HepG2 (cell line): ENCODE data around the gene DDX54. TPM values are rescaled to one million over a fixed set of nuclear protein-coding genes. Genes with fewer than 3 reads are reported as not detected.

ENCODE experiments used
- BRCA1 ChIP-seq: sonication (generic); formaldehyde crosslinking; IDR thresholded peaks from 2 replicates; pipeline ENCODE4 v1.4.0; 2020; ENCODE audit warnings: missing genetic modification reagents
- CHD2 ChIP-seq: IDR thresholded peaks from 2 replicates; pipeline ENCODE4 v1.6.1; 2011; ENCODE audit warnings: low read depth, low read length, improper control_type of control experiment
- ETV5 ChIP-seq: IDR thresholded peaks from 2 replicates; pipeline ENCODE4 v1.6.1; 2018; ENCODE audit warnings: missing biosample characterization, missing genetic modification reagents, inconsistent platforms, borderline replicate concordance
- HNF4G ChIP-seq, 2 experiments: sonication (generic) in 1 of 2; formaldehyde crosslinking in 1 of 2; IDR thresholded peaks; 2 replicates each; pipeline versions ENCODE4 v1.4.0 to v1.6.1; 2011 to 2020; ENCODE audit warnings: borderline replicate concordance in 2 of 2, low read depth in 2 of 2, mild to moderate bottlenecking in 2 of 2, low read length in 1 of 2, missing genetic modification reagents in 1 of 2, moderate library complexity in 1 of 2
- JUND ChIP-seq: sonication (generic); formaldehyde crosslinking; IDR thresholded peaks from 2 replicates; pipeline ENCODE4 v1.8.0; 2022; ENCODE audit warnings: mild to moderate bottlenecking, missing genetic modification reagents
- KDM4B ChIP-seq: sonication (generic); formaldehyde crosslinking; IDR thresholded peaks from 2 replicates; pipeline ENCODE4 v1.4.0; 2020; ENCODE audit warnings: missing genetic modification reagents
- MED13 ChIP-seq: sonication (generic); formaldehyde crosslinking; IDR thresholded peaks from 2 replicates; pipeline ENCODE4 v1.5.0; 2020; ENCODE audit warnings: missing genetic modification reagents
- NR2F6 ChIP-seq, 2 experiments: IDR thresholded peaks; 2 replicates each; pipeline ENCODE4 v1.6.1; 2016; ENCODE audit warnings: antibody characterized with exemption in 1 of 2, mild to moderate bottlenecking in 1 of 2
- POLR2G ChIP-seq: fragments of 200-400 bp; formaldehyde crosslinking; IDR thresholded peaks from 2 replicates; pipeline ENCODE4 v1.6.1; 2018; ENCODE audit warnings: mild to moderate bottlenecking, low read depth, low read length, moderate library complexity
- ZBTB38 ChIP-seq: sonication (generic); formaldehyde crosslinking; IDR thresholded peaks from 2 replicates; pipeline ENCODE4 v1.5.1; 2020; ENCODE audit warnings: mild to moderate bottlenecking, missing genetic modification reagents
- ZC3H4 ChIP-seq: sonication (generic); formaldehyde crosslinking; IDR thresholded peaks from 2 replicates; pipeline ENCODE4 v1.4.0; 2020; ENCODE audit warnings: missing genetic modification reagents, borderline replicate concordance
- ZNF20 ChIP-seq: sonication (generic); formaldehyde crosslinking; IDR thresholded peaks from 2 replicates; pipeline ENCODE4 v1.4.0; 2020; ENCODE audit warnings: mild to moderate bottlenecking, moderate library complexity, missing genetic modification reagents
- ZNF230 ChIP-seq: sonication (generic); formaldehyde crosslinking; IDR thresholded peaks from 2 replicates; pipeline ENCODE4 v1.4.0; 2020; ENCODE audit warnings: mild to moderate bottlenecking, missing genetic modification reagents
- ZNF232 ChIP-seq: sonication (generic); formaldehyde crosslinking; IDR thresholded peaks from 2 replicates; pipeline ENCODE4 v1.4.0; 2020; ENCODE audit warnings: missing genetic modification reagents, borderline replicate concordance
- ZNF383 ChIP-seq: sonication (generic); formaldehyde crosslinking; IDR thresholded peaks from 2 replicates; pipeline ENCODE4 v1.4.0; 2020; ENCODE audit warnings: missing genetic modification reagents, mild to moderate bottlenecking, borderline replicate concordance
- ZNF747 ChIP-seq: sonication (generic); formaldehyde crosslinking; IDR thresholded peaks from 2 replicates; pipeline ENCODE4 v1.8.1; 2023; ENCODE audit warnings: missing genetic modification reagents, mild to moderate bottlenecking, borderline replicate concordance
- ZNF780A ChIP-seq: sonication (generic); formaldehyde crosslinking; IDR thresholded peaks from 2 replicates; pipeline ENCODE4 v1.8.0; 2022; ENCODE audit warnings: mild to moderate bottlenecking, missing genetic modification reagents, moderate library complexity
- ZSCAN21 ChIP-seq: sonication (generic); formaldehyde crosslinking; IDR thresholded peaks from 2 replicates; pipeline ENCODE4 v1.8.0; 2022; ENCODE audit warnings: mild to moderate bottlenecking, missing genetic modification reagents, moderate library complexity, borderline replicate concordance
- polyA plus RNA-seq, 8 experiments: library from polyadenylated mRNA; depleted of rRNA in 3 of 8; stranded (reverse) in 7 of 8; unstranded in 1 of 8; fragments of >200 nt; fragmentation: Illumina TruSeq in 4 of 8; extraction: Trizol in 4 of 8; gene quantifications; 2 replicates each; pipeline versions ENCODE4 v1.2.1 to v1.2.3, GENCODE V29; 2011 to 2016; ENCODE audit warnings: low read depth in 4 of 8, missing spikeins in 1 of 8, mixed read lengths in 1 of 8; ENCODE audit not compliant: insufficient read depth in 1 of 8
- total RNA-seq, 5 experiments: library from RNA; depleted of rRNA; stranded (reverse); fragments of >200 nt; fragmentation: Illumina TruSeq; extraction: Trizol; gene quantifications; 2 replicates each; pipeline ENCODE4 v1.2.3, GENCODE V29; 2016; ENCODE audit warnings: low read depth in 1 of 5
- TF ChIP-seq, protein P1 (sequence below): sonication (generic); formaldehyde crosslinking; IDR thresholded peaks from 2 replicates; pipeline ENCODE4 v1.9.0; 2022; ENCODE audit warnings: missing genetic modification reagents, mild to moderate bottlenecking, borderline replicate concordance
- TF ChIP-seq, protein P2 (sequence below): sonication (generic); formaldehyde crosslinking; IDR thresholded peaks from 2 replicates; pipeline ENCODE4 v1.8.0; 2022; ENCODE audit warnings: low read depth, missing genetic modification reagents
- TF ChIP-seq, protein P3 (sequence below): sonication (generic); IDR thresholded peaks from 2 replicates; pipeline ENCODE4 v1.6.1; 2016; ENCODE audit warnings: low read depth, borderline replicate concordance
- TF ChIP-seq, protein P4 (sequence below): sonication (generic); formaldehyde crosslinking; IDR thresholded peaks from 2 replicates; pipeline ENCODE4 v1.4.0; 2020; ENCODE audit warnings: mild to moderate bottlenecking, missing genetic modification reagents

Gene DDX54
- total and polyA plus RNA-seq, 2 of the 13 experiments (the other 11 are each of a cell fraction or from before 2014, with no cell fraction given): 59.7 to 61.1 TPM

DNA sequence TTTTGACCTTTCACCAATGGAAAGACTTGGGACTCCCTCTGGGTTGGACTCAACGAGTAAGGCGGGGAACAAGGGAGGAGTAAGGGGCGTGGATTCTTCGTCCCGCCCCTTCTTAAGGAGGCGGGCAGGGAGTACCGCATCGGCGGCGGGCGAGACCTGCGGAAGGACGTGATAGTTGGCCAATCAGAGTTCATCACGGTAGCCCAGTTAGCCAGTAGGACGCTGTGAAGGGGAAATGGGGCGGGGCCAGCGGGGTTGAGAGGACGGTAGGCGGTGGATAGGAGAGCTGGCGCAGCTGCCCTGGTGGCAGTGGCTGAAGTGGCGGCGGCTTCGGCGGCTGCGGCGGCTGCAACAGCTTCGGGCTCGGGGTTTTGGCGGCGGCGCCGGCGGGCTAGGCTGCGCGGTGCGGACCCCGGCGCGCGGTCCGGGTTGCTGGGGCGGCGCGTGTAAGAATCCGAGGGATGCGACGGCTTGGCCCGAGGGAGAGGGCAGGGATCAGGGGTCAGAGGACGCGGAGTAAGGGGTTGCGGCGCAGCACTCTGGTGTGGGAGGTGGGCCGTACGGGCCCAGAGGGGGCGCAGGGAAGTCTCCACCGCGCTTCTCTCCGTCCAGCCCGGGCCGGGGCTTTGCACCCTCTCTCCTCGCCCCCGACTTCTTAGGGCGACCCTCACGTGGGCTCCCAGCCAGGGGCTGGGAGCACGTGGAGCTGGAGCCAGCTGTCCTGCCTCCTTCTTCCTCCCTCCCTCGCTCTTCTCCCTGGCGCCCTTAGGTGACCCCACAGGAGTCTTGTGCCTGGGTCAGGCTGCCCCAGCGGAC is 36.1 kb upstream of the DDX54 start, which contains the start of gene TPCN1 (continued):
- 0 out of 2 replicates have a peak, but pooled peaks have one; percentile 51 for TF ChIP-seq ZBTB38 (CRISPR knock-in tag)
- TF ChIP-seq ZSCAN21 (CRISPR knock-in tag): peak; percentile 80
- peak; percentile 32; the same call in 1 of the 2 replicates for TF ChIP-seq HNF4G (IDR thresholded peaks at IDR 0.05; ENCODE audit: borderline replicate concordance, low read depth, low read length)
- TF ChIP-seq HNF4G (CRISPR knock-in tag; IDR thresholded peaks at IDR 0.05; ENCODE audit: borderline replicate concordance, low read depth): peak; percentile 77
- TF ChIP-seq, protein P1, sequence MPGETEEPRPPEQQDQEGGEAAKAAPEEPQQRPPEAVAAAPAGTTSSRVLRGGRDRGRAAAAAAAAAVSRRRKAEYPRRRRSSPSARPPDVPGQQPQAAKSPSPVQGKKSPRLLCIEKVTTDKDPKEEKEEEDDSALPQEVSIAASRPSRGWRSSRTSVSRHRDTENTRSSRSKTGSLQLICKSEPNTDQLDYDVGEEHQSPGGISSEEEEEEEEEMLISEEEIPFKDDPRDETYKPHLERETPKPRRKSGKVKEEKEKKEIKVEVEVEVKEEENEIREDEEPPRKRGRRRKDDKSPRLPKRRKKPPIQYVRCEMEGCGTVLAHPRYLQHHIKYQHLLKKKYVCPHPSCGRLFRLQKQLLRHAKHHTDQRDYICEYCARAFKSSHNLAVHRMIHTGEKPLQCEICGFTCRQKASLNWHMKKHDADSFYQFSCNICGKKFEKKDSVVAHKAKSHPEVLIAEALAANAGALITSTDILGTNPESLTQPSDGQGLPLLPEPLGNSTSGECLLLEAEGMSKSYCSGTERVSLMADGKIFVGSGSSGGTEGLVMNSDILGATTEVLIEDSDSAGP (CRISPR knock-in tag): peak; percentile 24; the same call in 1 of the 2 replicates
- 0 out of 2 replicates have a peak, but pooled peaks have one; percentile 46 for TF ChIP-seq KDM4B (CRISPR knock-in tag)
- TF ChIP-seq ZNF232 (CRISPR knock-in tag): no peak
- TF ChIP-seq JUND (CRISPR knock-in tag): peak; percentile 34; the same call in 1 of the 2 replicates
- 0 out of 2 replicates have a peak, but pooled peaks have one; percentile 11 for TF ChIP-seq MED13 (CRISPR knock-in tag)
- 0 out of 2 replicates have a peak, but pooled peaks have one; percentile 24 for TF ChIP-seq ZNF747 (CRISPR knock-in tag)
- 0 out of 2 replicates have a peak, but pooled peaks have one; percentile 57 for TF ChIP-seq ZC3H4
- TF ChIP-seq, protein P2, sequence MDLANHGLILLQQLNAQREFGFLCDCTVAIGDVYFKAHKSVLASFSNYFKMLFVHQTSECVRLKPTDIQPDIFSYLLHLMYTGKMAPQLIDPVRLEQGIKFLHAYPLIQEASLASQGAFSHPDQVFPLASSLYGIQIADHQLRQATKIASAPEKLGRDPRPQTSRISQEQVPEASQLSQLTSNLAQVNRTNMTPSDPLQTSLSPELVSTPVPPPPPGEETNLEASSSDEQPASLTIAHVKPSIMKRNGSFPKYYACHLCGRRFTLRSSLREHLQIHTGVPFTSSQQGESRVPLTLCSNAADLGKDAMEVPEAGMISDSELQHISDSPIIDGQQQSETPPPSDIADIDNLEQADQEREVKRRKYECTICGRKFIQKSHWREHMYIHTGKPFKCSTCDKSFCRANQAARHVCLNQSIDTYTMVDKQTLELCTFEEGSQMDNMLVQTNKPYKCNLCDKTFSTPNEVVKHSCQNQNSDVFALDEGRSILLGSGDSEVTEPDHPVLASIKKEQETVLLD (CRISPR knock-in tag): 0 out of 2 replicates have a peak, but pooled peaks have one; percentile 6
- TF ChIP-seq ETV5 (CRISPR knock-in tag): no peak; the same call in 1 of the 2 replicates
- TF ChIP-seq ZNF230 (CRISPR knock-in tag): peak; percentile 79; the same call in 1 of the 2 replicates
- peak; percentile 38; the same call in 1 of the 2 replicates for TF ChIP-seq CHD2
- peak; percentile 98 for TF ChIP-seq POLR2G
- TF ChIP-seq ZNF383 (CRISPR knock-in tag): no peak
- TF ChIP-seq, protein P3, sequence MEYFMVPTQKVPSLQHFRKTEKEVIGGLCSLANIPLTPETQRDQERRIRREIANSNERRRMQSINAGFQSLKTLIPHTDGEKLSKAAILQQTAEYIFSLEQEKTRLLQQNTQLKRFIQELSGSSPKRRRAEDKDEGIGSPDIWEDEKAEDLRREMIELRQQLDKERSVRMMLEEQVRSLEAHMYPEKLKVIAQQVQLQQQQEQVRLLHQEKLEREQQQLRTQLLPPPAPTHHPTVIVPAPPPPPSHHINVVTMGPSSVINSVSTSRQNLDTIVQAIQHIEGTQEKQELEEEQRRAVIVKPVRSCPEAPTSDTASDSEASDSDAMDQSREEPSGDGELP: peak; percentile 54; the same call in 1 of the 2 replicates
- TF ChIP-seq NR2F6 (IDR thresholded peaks at IDR 0.05): peak; percentile 36; the same call in 1 of the 2 replicates
- peak; percentile 35; the same call in 1 of the 2 replicates for TF ChIP-seq NR2F6 (CRISPR knock-in tag; IDR thresholded peaks at IDR 0.05)
- no peak for TF ChIP-seq ZNF20 (CRISPR knock-in tag)
- TF ChIP-seq ZNF780A (CRISPR knock-in tag): no peak; the same call in 1 of the 2 replicates
- no peak for TF ChIP-seq BRCA1 (CRISPR knock-in tag)
- TF ChIP-seq, protein P4, sequence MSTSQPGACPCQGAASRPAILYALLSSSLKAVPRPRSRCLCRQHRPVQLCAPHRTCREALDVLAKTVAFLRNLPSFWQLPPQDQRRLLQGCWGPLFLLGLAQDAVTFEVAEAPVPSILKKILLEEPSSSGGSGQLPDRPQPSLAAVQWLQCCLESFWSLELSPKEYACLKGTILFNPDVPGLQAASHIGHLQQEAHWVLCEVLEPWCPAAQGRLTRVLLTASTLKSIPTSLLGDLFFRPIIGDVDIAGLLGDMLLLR: no peak; the same call in 1 of the 2 replicates
